A549 (cell line): ENCODE results near the gene TFF1.

Source experiments
- BCL3 ChIP-seq: fragments of >200 bp; sonication (Bioruptor Twin); formaldehyde crosslinking; IDR thresholded peaks from 3 replicates; pipeline ENCODE4 v1.6.1; 2016
- CTCF ChIP-seq: fragments of >200 bp; sonication (Bioruptor Twin); formaldehyde crosslinking; IDR thresholded peaks from 3 replicates; pipeline ENCODE4 v1.5.1; 2016
- GATA3 ChIP-seq: IDR thresholded peaks from 2 replicates; pipeline ENCODE4 v1.6.1; 2012; ENCODE audit warnings: borderline replicate concordance
- HOXA7 ChIP-seq: fragments of 250-450 bp; sonication (Bioruptor Pico); IDR thresholded peaks from 2 replicates; pipeline ENCODE4 v1.5.0; 2020; ENCODE audit warnings: mild to moderate bottlenecking, moderate library complexity
- MAX ChIP-seq: IDR thresholded peaks from 2 replicates; pipeline ENCODE4 v1.6.1; 2012
- POLR2A ChIP-seq: IDR thresholded peaks from 2 replicates; pipeline ENCODE4 v1.6.1; 2012; ENCODE audit warnings: mild to moderate bottlenecking, low read length
- POLR2AphosphoS2 ChIP-seq: conservative IDR thresholded peaks from 2 replicates; pipeline ENCODE4 v1.6.1; 2012; ENCODE audit warnings: low read length, improper control_type of control experiment, inconsistent platforms
- REST ChIP-seq: fragments of 200-600 bp; sonication (generic); IDR thresholded peaks from 2 replicates; pipeline ENCODE4 v1.6.1; 2016; ENCODE audit warnings: antibody characterized with exemption, mild to moderate bottlenecking, moderate library complexity
- RFX5 ChIP-seq: fragments of 450-650 bp; IDR thresholded peaks from 2 replicates; pipeline ENCODE4 v1.7.1; 2014; ENCODE audit warnings: antibody characterized with exemption, mild to moderate bottlenecking, moderate library complexity

GRCh38 chr21:42360317-42360716 is 6.0 kb downstream of the TFF1 start:
- TF ChIP-seq RFX5 = no peak
- no peak for TF ChIP-seq REST
- TF ChIP-seq MAX = no peak
- TF ChIP-seq POLR2A = no peak
- no peak for TF ChIP-seq CTCF
- no peak for TF ChIP-seq BCL3
- no peak for TF ChIP-seq GATA3
- no peak for TF ChIP-seq HOXA7 (CRISPR knock-in tag)
- no peak for TF ChIP-seq POLR2AphosphoS2
